GM23248 (cell line): ENCODE results near the gene CA5B. TPM values are rescaled to one million over a fixed set of nuclear protein-coding genes. Genes with fewer than 3 reads are reported as not detected.
"Not testable (repeated sequence)": the region's sequence is repeated elsewhere in the genome, so short reads cannot be mapped to it uniquely, and the experiment has no call there.

Source experiments
- DNase-seq: peaks from one replicate; pipeline ENCODE4 v3.0.0-alpha.2; 2015
- H2AFZ ChIP-seq: fragments of 200-600 bp; sonication (generic); 2 replicates; pipeline ENCODE4 v1.6.1; 2016; ENCODE audit warnings: antibody characterized with exemption
- H3F3A ChIP-seq: fragments of 200-600 bp; sonication (generic); 2 replicates; pipeline ENCODE4 v1.6.1; 2016; ENCODE audit warnings: mild to moderate bottlenecking, antibody characterized with exemption, mixed run types; ENCODE audit not compliant: insufficient read depth
- H3K27ac ChIP-seq: fragments of 200-600 bp; sonication (generic); 2 replicates; pipeline ENCODE4 v1.5.1; 2016; ENCODE audit warnings: mild to moderate bottlenecking
- H3K27me3 ChIP-seq: fragments of 200-600 bp; sonication (generic); replicated peaks from 2 replicates; pipeline ENCODE4 v1.6.1; 2016; ENCODE audit warnings: mild to moderate bottlenecking; ENCODE audit not compliant: insufficient read depth
- H3K36me3 ChIP-seq: fragments of 200-600 bp; sonication (generic); 2 replicates; pipeline ENCODE4 v1.6.1; 2016; ENCODE audit warnings: low read depth, mild to moderate bottlenecking
- H3K4me1 ChIP-seq: fragments of 200-600 bp; sonication (generic); 2 replicates; pipeline ENCODE4 v1.6.1; 2016; ENCODE audit warnings: mild to moderate bottlenecking; ENCODE audit not compliant: insufficient read depth
- H3K4me2 ChIP-seq: fragments of 200-600 bp; sonication (generic); one replicate; pipeline ENCODE4 v1.6.1; 2016; ENCODE audit warnings: mild to moderate bottlenecking; ENCODE audit not compliant: unreplicated experiment
- H3K4me3 ChIP-seq: fragments of 200-600 bp; sonication (generic); 2 replicates; pipeline ENCODE4 v1.5.1; 2016; ENCODE audit warnings: mild to moderate bottlenecking
- H3K79me2 ChIP-seq: fragments of 200-600 bp; sonication (generic); 2 replicates; pipeline ENCODE4 v1.6.1; 2016; ENCODE audit warnings: mild to moderate bottlenecking; ENCODE audit not compliant: insufficient read depth
- H3K9ac ChIP-seq: fragments of 200-600 bp; sonication (generic); 2 replicates; pipeline ENCODE4 v1.6.1; 2016; ENCODE audit warnings: mild to moderate bottlenecking
- H3K9me2 ChIP-seq: fragments of 200-600 bp; sonication (generic); 2 replicates; pipeline ENCODE4 v1.6.1; 2016; ENCODE audit warnings: mixed run types, mild to moderate bottlenecking, moderate library complexity; ENCODE audit not compliant: insufficient read depth
- H3K9me3 ChIP-seq: fragments of 200-600 bp; sonication (generic); one replicate; pipeline ENCODE4 v1.6.1; 2017; ENCODE audit warnings: low read depth
- H4K20me1 ChIP-seq: fragments of 200-600 bp; sonication (generic); 2 replicates; pipeline ENCODE4 v1.6.0; 2016; ENCODE audit not compliant: insufficient read depth
- EZH2 ChIP-seq: fragments of 200-600 bp; sonication (generic); IDR thresholded peaks from 2 replicates; pipeline ENCODE4 v1.6.1; 2018; ENCODE audit warnings: antibody characterized with exemption, mild to moderate bottlenecking; ENCODE audit not compliant: insufficient read depth, poor library complexity, severe bottlenecking
- EZH2phosphoT487 ChIP-seq: fragments of 200-600 bp; sonication (generic); IDR thresholded peaks from 2 replicates; pipeline ENCODE4 v1.6.1; 2018; ENCODE audit warnings: antibody characterized with exemption, moderate library complexity, mild to moderate bottlenecking, low read depth; ENCODE audit not compliant: insufficient read depth
- WGBS, 2 experiments: methylation state at CpG; one replicate each; pipeline ENCODE4 v1.1.6; 2015 to 2017; ENCODE audit warnings: low lambda C conversion rate in 2 of 2, low coverage in 1 of 2; ENCODE audit errors: missing lambda C conversion rate in 2 of 2; 5-methylcytosine and 5-hydroxymethylcytosine counted together
- in situ Hi-C: fragments of 300-500 bp; cut with MboI; formaldehyde crosslinking; loops from 2 replicates; pipeline ENCODE4 v1.15.0; 2020
- polyA plus RNA-seq: library from polyadenylated mRNA; unstranded; fragments of >200 nt; fragmentation: Nextera tagmentation; extraction: Ambion mirVana; gene quantifications from 2 replicates; pipeline ENCODE4 v1.2.1, GENCODE V29; 2016
- total RNA-seq: library from RNA; depleted of rRNA; stranded (reverse); fragments of >200 nt; shearing (Covaris generic); gene quantifications from 2 replicates; pipeline ENCODE4 v1.2.3, GENCODE V29; 2014

The CA5B gene
- total and polyA plus RNA-seq, 2 experiments from 2014 or later: 6.4 to 8.2 TPM

DNA sequence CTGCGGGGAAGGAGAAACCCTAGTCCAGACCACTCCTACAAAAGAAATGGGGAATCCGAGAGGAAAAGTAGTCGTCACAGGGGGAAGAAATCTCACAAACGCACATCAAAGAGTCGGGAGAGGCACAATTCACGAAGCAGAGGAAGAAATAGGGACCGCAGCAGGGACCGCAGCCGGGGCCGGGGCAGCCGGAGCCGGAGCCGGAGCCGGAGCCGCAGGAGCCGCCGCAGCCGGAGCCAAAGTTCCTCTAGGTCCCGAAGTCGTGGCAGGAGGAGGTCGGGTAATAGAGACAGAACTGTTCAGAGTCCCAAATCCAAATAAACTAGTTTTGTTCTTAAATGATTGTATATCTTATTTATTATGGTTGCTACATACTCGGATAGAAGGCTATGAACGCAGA lies 84.9 kb downstream of the CA5B start:
- H3K9ac ChIP-seq: no peak overlapping the region
- DNase-seq: no peak

DNA sequence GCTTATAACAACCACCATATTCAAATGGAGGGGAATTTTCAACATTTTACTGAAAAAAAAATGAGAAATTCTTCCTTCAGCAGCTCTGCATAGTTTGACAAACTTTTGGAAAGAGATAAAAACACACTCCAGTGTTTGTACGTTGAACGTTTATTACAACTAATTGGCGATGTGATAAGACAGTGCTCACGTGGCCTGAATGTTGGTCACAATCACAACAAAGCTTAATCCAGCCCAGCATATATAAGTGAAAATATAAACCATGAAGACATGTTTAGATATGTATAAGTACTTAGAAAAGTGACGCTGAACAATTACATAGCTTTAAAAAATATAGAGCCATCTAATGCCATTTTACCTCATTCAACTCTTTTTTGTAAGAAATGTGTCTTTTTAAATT lies 87.9 kb downstream of the CA5B start:
- no peak for TF ChIP-seq EZH2
- no peak for TF ChIP-seq EZH2phosphoT487
- H3K36me3 ChIP-seq: 0 out of 2 replicates have a peak, but pooled peaks cover 2% of the 10 kb centered on the region
- H3K4me2 ChIP-seq: no peak overlapping the region

More for the DNA sequence above, 84.9 kb downstream of the CA5B start:
- Histone ChIP-seq H3K27me3 (no peaks in the 10 kb centered on the region), H3K9me2 (no peaks in the 10 kb centered on the region), H3K4me2 (no peak overlapping the region), H3K79me2 (no peaks in the 10 kb centered on the region), H4K20me1 (no peaks in the 10 kb centered on the region), H3K36me3 (no peaks in the 10 kb centered on the region), H3F3A (no peaks in the 10 kb centered on the region), H3K4me1 (no peaks in the 10 kb centered on the region), H3K4me3 (no peak overlapping the region), H3K27ac (no peak overlapping the region), H3K9me3 (no peaks in the 10 kb centered on the region), H2AFZ (no peak overlapping the region)
- TF ChIP-seq EZH2phosphoT487 (no peak), EZH2 (no peak)
- in situ Hi-C loops: no loop called here
- WGBS, 2 experiments: 98 to 100% methylated on average over 6 to 23 of the region's 23 CpGs

DNA sequence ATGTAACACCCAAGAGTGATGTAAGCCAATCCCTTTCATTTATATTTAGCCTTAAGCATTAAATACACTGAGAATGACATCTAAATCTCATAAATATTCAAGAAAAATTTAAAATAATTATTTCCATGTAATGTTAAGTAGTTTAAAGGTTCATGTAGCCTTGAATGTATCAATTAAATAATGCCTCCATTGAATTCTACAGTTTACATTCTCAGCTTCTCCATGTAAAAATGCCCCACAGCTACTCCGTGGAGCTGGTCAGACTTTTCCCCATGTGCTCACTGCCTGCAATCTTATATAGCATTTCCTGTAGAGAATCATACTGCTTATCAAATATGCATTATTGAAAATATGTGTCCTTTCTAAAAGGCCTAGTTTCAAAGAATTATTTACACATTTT lies 91.1 kb downstream of the CA5B start:
- Histone ChIP-seq H3K9ac (no peak overlapping the region), H3K9me3 (no peaks in the 10 kb centered on the region), H3K79me2 (no peaks in the 10 kb centered on the region), H3F3A (no peaks in the 10 kb centered on the region), H3K9me2 (no peaks in the 10 kb centered on the region), H3K4me1 (peaks cover 6% of the 10 kb centered on the region), H3K4me2 (no peak overlapping the region), H3K36me3 (0 out of 2 replicates have a peak, but pooled peaks cover 2% of the 10 kb centered on the region), H3K27ac (no peak overlapping the region), H2AFZ (no peak overlapping the region), H4K20me1 (no peaks in the 10 kb centered on the region), H3K4me3 (no peak overlapping the region), H3K27me3 (no peaks in the 10 kb centered on the region)
- no peak for DNase-seq
- in situ Hi-C loops: no loop called here
- 93 to 100% methylated on average over 1 of the region's 1 CpG for WGBS, 2 experiments
- no peak for TF ChIP-seq EZH2phosphoT487

More for the DNA sequence above, 87.9 kb downstream of the CA5B start:
- H3K4me3 ChIP-seq: no peak overlapping the region
- no peaks in the 10 kb centered on the region for H3K9me2 ChIP-seq
- no peaks in the 10 kb centered on the region for H3F3A ChIP-seq
- no peak overlapping the region for H3K9ac ChIP-seq
- DNase-seq: no peak
- H3K79me2 ChIP-seq: no peaks in the 10 kb centered on the region
- no peaks in the 10 kb centered on the region for H3K9me3 ChIP-seq
- H3K27ac ChIP-seq: no peak overlapping the region
- H4K20me1 ChIP-seq: no peaks in the 10 kb centered on the region
- no peaks in the 10 kb centered on the region; the same call in 1 of the 2 replicates for H3K4me1 ChIP-seq
- no peaks in the 10 kb centered on the region for H3K27me3 ChIP-seq
- no peak overlapping the region for H2AFZ ChIP-seq
- in situ Hi-C loops: no loop called here
- WGBS, 2 experiments: 86% methylated on average over 5 of the region's 5 CpGs

DNA sequence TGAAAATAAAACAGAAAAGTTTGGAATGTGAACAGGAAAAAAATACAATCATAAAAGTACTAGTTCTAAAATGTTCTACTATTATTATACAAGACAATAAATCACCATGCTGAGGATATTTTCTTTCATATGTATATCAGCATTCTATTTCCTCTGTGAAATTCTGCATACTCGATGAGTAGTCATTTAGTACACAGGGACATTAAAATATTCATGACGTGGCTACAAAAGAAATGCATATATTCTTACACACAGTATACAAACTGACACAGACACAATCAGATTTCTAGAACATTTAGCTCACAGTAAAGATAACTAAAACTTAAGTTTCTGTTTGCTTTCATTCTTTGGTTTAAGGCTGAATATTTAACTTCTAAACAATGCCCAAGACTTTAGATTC lies 93.3 kb downstream of the CA5B start:
- H3K9me2 ChIP-seq, H3K27ac ChIP-seq, H3F3A ChIP-seq, H2AFZ ChIP-seq, in situ Hi-C loops, H3K4me2 ChIP-seq, H4K20me1 ChIP-seq, H3K79me2 ChIP-seq, DNase-seq, H3K36me3 ChIP-seq, H3K27me3 ChIP-seq, H3K4me1 ChIP-seq, H3K9ac ChIP-seq, H3K9me3 ChIP-seq, H3K4me3 ChIP-seq: not testable (repeated sequence)
- 50 to 86% methylated on average over 1 of the region's 2 CpGs for WGBS, 2 experiments

DNA sequence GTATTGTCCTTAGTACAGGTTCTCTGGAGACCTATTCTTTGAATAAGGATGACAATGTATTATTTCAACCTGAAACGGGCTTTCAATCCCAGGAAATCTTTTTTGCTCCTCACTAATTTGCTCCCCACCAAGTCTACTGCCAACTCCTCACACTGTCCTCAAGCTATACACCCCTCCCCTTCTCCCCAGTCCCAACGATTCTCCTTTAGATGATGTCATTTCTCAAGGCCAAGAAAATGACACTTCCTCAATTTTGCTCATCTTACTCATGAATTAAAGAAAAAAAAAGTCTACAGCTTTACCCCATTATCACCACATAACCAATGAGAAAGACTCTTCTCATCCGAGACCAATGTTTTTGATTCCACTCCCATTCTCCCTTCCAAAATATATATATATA lies 96.0 kb downstream of the CA5B start:
- Histone ChIP-seq H3K79me2 (no peaks in the 10 kb centered on the region), H4K20me1 (no peaks in the 10 kb centered on the region), H3K9ac (no peak overlapping the region), H3K4me2 (no peak overlapping the region), H3K9me2 (no peaks in the 10 kb centered on the region), H3K9me3 (no peaks in the 10 kb centered on the region), H3K27ac (no peak overlapping the region), H3K4me3 (no peak overlapping the region), H3F3A (no peaks in the 10 kb centered on the region), H3K27me3 (no peaks in the 10 kb centered on the region), H3K4me1 (peaks cover 6% of the 10 kb centered on the region), H3K36me3 (no peaks in the 10 kb centered on the region), H2AFZ (no peak overlapping the region)
- no peak for TF ChIP-seq EZH2
- DNase-seq: no peak
- WGBS, 2 experiments: 54 to 57% methylated on average over 3 of the region's 3 CpGs
- in situ Hi-C loops: no loop called here
